GM20000 (cell line): ENCODE measurements around the gene PSMA3.

ENCODE experiments used
- DNase-seq: peaks from one replicate; pipeline ENCODE4 v3.0.0; 2012; ENCODE audit warnings: low spot score
- CTCF ChIP-seq: IDR thresholded peaks from 2 replicates; pipeline ENCODE4 v1.5.1; 2012; ENCODE audit warnings: mild to moderate bottlenecking, control low read depth; ENCODE audit errors: extremely low read depth, missing control alignments

Gene PSMA3

DNA sequence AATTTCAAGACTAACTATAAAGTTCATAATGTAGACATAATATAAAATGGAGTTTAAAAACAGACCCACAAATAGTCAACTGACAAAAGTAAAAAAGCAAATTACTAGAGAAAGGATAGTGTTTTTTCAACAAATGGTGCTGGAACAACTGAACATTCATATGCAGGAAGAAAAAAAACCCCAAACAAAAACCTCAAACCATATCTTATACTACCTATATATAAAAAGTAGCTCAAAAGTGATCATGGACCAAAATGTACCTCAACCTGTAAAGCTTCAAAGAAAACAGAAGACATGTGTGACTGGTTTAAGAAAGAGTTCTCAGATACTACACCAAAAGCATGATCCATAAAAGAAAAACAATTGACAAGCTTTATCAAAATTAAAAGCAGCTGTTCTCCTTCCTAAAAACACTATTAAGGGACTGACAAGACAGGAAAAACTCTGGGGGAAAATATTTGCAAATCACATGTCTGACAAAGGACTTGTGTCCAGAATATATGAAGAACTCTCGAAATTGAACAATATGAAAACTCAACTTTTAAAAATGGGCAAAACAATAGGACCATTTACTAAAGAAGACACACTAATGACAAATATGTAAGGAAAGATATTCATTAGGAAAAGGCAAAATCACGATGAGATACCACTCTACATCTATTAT lies 31.0 kb downstream of the PSMA3 start:
- TF ChIP-seq CTCF = no peak

DNA sequence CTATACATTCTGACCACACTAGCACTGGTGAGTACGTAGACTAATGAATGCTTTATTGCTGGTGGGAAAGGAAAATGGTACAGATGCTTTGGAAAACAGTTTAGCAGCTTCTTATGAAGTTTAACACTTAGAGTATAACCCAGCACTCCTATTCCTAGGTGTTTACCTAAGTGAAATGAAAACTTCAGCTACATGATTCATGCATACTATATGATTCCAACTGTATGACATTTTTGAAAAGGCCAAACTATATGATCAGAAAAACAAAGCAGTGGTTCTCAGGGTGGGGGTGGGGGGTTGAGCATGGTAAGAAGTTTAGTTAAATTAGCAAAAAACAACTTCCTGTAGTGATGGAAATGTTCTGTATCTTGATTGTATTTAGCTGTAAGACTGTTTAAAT lies 31.6 kb downstream of the PSMA3 start:
- DNase-seq = no peak
- no peak for TF ChIP-seq CTCF

More for the DNA sequence above, 31.0 kb downstream of the PSMA3 start:
- DNase-seq = no peak

GRCh38 chr14:58278177-58278576 lies 33.5 kb downstream of the PSMA3 start:
- no peak for DNase-seq
- no peak for TF ChIP-seq CTCF

GRCh38 chr14:58280954-58281787 lies 36.5 kb downstream of the PSMA3 start:
- peak; percentile 32 for DNase-seq

DNA sequence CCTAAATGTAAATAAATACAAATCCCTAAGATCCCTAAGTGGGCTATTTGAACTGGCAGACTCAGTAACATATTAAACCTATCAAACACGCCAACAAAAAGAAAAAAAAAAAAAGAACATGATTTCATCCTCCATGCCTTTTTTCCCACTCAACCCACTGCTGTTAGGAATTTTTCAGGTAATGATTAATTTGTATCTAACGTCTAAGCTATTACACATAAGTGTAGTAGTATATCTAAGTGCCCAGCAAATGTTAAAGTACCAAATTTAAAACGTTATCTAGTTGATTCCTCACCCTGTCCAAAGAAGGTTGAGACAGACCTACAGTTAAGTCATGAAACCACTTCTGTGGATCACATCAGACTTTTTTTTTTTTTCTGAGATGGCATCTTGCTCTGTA lies 37.3 kb downstream of the PSMA3 start:
- TF ChIP-seq CTCF = no peak
- no peak for DNase-seq

More at GRCh38 chr14:58280954-58281787, 36.5 kb downstream of the PSMA3 start:
- TF ChIP-seq CTCF = no peak

DNA sequence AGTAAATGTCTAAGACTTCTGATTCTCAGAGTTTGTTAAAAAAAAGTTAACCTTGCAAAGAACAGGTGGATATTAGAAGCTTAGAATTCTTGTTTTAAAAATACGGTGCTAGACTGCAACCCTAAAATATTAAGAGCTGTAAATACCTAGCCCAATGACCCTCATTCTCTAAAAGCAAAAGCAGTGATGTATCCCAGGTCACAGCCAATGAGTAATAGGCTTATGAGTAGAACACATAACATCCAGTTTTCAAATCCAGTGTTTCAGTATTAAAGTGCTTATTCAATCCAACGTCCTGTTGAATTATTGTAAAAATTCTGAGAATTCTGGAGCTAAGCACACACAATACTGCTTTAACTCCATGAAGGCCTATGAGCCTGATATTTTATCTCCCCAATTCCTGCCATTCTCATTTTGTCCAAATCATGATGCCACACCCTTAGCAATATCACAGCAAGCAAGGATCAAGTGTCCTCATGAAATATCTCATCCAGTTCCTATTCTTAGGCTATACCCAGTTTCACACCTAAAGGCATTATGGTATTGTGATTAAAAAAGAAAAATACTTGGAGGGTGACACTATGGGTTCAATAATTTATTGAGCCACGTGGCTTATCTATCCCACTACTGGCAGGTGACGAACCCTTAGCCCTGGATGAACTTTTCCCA lies 38.4 kb downstream of the PSMA3 start:
- no peak for DNase-seq

More for the DNA sequence above, 38.4 kb downstream of the PSMA3 start:
- TF ChIP-seq CTCF = no peak
